Neural progenitor cell (in vitro differentiated cells): ENCODE results near the gene PTPN5. TPM values are rescaled to one million over a fixed set of nuclear protein-coding genes. Genes with fewer than 3 reads are reported as not detected.
"Not testable (repeated sequence)": the region's sequence is repeated elsewhere in the genome, so short reads cannot be mapped to it uniquely, and the experiment has no call there.

Source experiments
- DNase-seq: peaks from one replicate; pipeline ENCODE4 v3.0.0-alpha.2; 2016; ENCODE audit warnings: low spot score
- H2AFZ ChIP-seq: fragments of 200-600 bp; sonication (generic); replicated peaks from 2 replicates; pipeline ENCODE4 v1.6.1; 2016; ENCODE audit warnings: antibody characterized with exemption
- H3F3A ChIP-seq: fragments of 200-600 bp; sonication (generic); 2 replicates; pipeline ENCODE4 v1.6.1; 2016; ENCODE audit warnings: antibody characterized with exemption, low read depth
- H3K27ac ChIP-seq: fragments of 200-600 bp; sonication (generic); 2 replicates; pipeline ENCODE4 v1.5.1; 2016; ENCODE audit warnings: mild to moderate bottlenecking
- H3K27me3 ChIP-seq: fragments of 200-600 bp; sonication (generic); 2 replicates; pipeline ENCODE4 v1.6.1; 2016; ENCODE audit warnings: mild to moderate bottlenecking, moderate library complexity
- H3K36me3 ChIP-seq: fragments of 200-600 bp; sonication (generic); 2 replicates; pipeline ENCODE4 v1.5.1; 2016
- H3K4me1 ChIP-seq: fragments of 200-600 bp; sonication (generic); 2 replicates; pipeline ENCODE4 v1.6.1; 2016; ENCODE audit warnings: mixed run types
- H3K4me2 ChIP-seq: fragments of 200-600 bp; sonication (generic); 2 replicates; pipeline ENCODE4 v1.6.1; 2016
- H3K4me3 ChIP-seq: fragments of 200-600 bp; sonication (generic); 2 replicates; pipeline ENCODE4 v1.5.1; 2016
- H3K79me2 ChIP-seq: fragments of 200-600 bp; sonication (generic); 2 replicates; pipeline ENCODE4 v1.6.1; 2016; ENCODE audit warnings: low read depth
- H3K9ac ChIP-seq: fragments of 200-600 bp; sonication (generic); 2 replicates; pipeline ENCODE4 v1.6.1; 2016
- H3K9me3 ChIP-seq: fragments of 200-600 bp; sonication (generic); 2 replicates; pipeline ENCODE4 v1.5.1; 2016; ENCODE audit warnings: low read depth
- H4K20me1 ChIP-seq: fragments of 200-600 bp; sonication (generic); 2 replicates; pipeline ENCODE4 v1.6.1; 2016; ENCODE audit warnings: low read depth
- H3K27ac Mint-ChIP-seq: 3 replicates; pipeline ENCODE4 v1.8.0; 2021; ENCODE audit warnings: mixed read lengths
- H3K27me3 Mint-ChIP-seq: 2 replicates; pipeline ENCODE4 v1.8.0; 2022; ENCODE audit warnings: low read depth, mild to moderate bottlenecking, inconsistent platforms, moderate library complexity, mixed read lengths; ENCODE audit not compliant: insufficient read depth
- H3K36me3 Mint-ChIP-seq: 3 replicates; pipeline ENCODE4 v1.8.0; 2021; ENCODE audit warnings: mixed read lengths
- H3K4me1 Mint-ChIP-seq: 3 replicates; pipeline ENCODE4 v1.8.0; 2021; ENCODE audit warnings: mixed read lengths
- H3K4me3 Mint-ChIP-seq: 3 replicates; pipeline ENCODE4 v1.8.0; 2021; ENCODE audit warnings: mild to moderate bottlenecking, moderate library complexity, mixed read lengths
- H3K9me3 Mint-ChIP-seq: 3 replicates; pipeline ENCODE4 v1.8.0; 2020; ENCODE audit warnings: mixed read lengths
- CTCF ChIP-seq: fragments of 200-600 bp; sonication (generic); IDR thresholded peaks from 2 replicates; pipeline ENCODE4 v1.5.1; 2017; ENCODE audit warnings: antibody characterized with exemption, mild to moderate bottlenecking
- EZH2 ChIP-seq: fragments of 200-600 bp; sonication (generic); IDR thresholded peaks from 2 replicates; pipeline ENCODE4 v1.6.1; 2017; ENCODE audit warnings: antibody characterized with exemption, mild to moderate bottlenecking, moderate library complexity
- EZH2phosphoT487 ChIP-seq: fragments of 200-600 bp; sonication (generic); IDR thresholded peaks from 2 replicates; pipeline ENCODE4 v1.6.1; 2017; ENCODE audit warnings: antibody characterized with exemption
- total RNA-seq: library from RNA; depleted of rRNA; stranded (reverse); fragments of >200 nt; gene quantifications from 2 replicates; pipeline ENCODE4 v1.2.3, GENCODE V29; 2015; ENCODE audit warnings: low replicate concordance

Gene PTPN5
- total RNA-seq, 1 donor from 2014 or later, result 8.5 TPM

GRCh38 chr11:18697576-18697975 lies 94.0 kb downstream of the PTPN5 start:
- H3K4me2 ChIP-seq, result no peak overlapping the region

DNA sequence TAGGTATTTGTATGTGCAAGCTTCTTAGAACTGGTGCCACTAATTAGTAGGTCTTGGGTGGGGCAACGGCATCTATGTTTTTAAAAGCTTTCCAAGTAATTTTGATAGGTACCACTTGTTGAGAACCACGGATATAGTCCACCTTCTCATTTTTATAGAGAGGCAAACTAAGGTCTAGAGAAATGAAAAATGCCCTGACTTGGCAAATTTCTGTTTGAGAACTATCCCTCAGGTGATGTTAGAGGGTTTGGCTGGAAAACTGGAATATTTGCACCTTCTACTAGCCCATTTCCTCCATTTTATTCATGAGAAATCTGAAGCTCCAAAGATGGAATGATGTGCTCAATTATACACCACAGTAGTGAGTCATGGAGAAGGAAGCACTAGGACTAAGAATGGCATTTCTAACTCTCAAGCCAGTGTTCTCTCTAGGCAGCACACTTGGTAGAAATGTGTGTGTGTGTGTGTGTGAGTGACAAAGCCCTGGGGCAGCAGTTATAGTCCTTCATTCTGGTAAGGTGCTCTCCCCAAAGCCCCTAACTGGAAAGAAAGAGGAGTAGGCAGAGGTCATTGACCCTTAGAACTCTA lies 94.9 kb downstream of the PTPN5 start:
- Mint-ChIP-seq H3K9me3 (no peaks in the 10 kb centered on the region), H3K36me3 (no peaks in the 10 kb centered on the region), H3K27me3 (peaks cover 25% of the 10 kb centered on the region), H3K4me1 (peaks cover 14% of the 10 kb centered on the region), H3K27ac (no peak overlapping the region), H3K4me3 (no peak overlapping the region)
- Histone ChIP-seq H3K27me3 (peaks cover 59% of the 10 kb centered on the region), H3K4me2 (no peak overlapping the region), H3K79me2 (no peaks in the 10 kb centered on the region), H3F3A (no peaks in the 10 kb centered on the region), H3K9me3 (no peaks in the 10 kb centered on the region), H3K27ac (no peak overlapping the region), H2AFZ (no peak overlapping the region), H3K36me3 (no peaks in the 10 kb centered on the region), H4K20me1 (peaks cover 8% of the 10 kb centered on the region), H3K4me3 (no peak overlapping the region), H3K9ac (no peak overlapping the region), H3K4me1 (peaks cover 4% of the 10 kb centered on the region)
- no peak for TF ChIP-seq CTCF
- no peak for TF ChIP-seq EZH2
- no peak for TF ChIP-seq EZH2phosphoT487
- DNase-seq, result no peak

More at GRCh38 chr11:18697576-18697975, 94.0 kb downstream of the PTPN5 start:
- no peaks in the 10 kb centered on the region for H3F3A ChIP-seq
- H3K79me2 ChIP-seq, result no peaks in the 10 kb centered on the region
- no peak for DNase-seq
- H4K20me1 ChIP-seq, result peaks cover 8% of the 10 kb centered on the region
- peaks cover 25% of the 10 kb centered on the region for H3K27me3 Mint-ChIP-seq
- peak overlapping the region; percentile 76 for H3K4me3 Mint-ChIP-seq
- H3K36me3 ChIP-seq, result no peaks in the 10 kb centered on the region
- no peak overlapping the region for H3K27ac Mint-ChIP-seq
- H3K9me3 Mint-ChIP-seq, result no peaks in the 10 kb centered on the region
- H3K4me1 ChIP-seq, result peaks cover 4% of the 10 kb centered on the region
- TF ChIP-seq EZH2phosphoT487 (no peak), EZH2 (no peak), CTCF (no peak)
- peaks cover 63% of the 10 kb centered on the region for H3K27me3 ChIP-seq
- H3K4me1 Mint-ChIP-seq, result peaks cover 14% of the 10 kb centered on the region
- H3K9ac ChIP-seq, result no peak overlapping the region
- no peaks in the 10 kb centered on the region for H3K36me3 Mint-ChIP-seq
- no peak overlapping the region for H3K4me3 ChIP-seq
- no peak overlapping the region for H3K27ac ChIP-seq
- no peaks in the 10 kb centered on the region for H3K9me3 ChIP-seq
- no peak overlapping the region for H2AFZ ChIP-seq

- H3K36me3 ChIP-seq, result no peaks in the 10 kb centered on the region
- Mint-ChIP-seq H3K4me3 (no peak overlapping the region), H3K9me3 (no peaks in the 10 kb centered on the region), H3K27me3 (peaks cover 15% of the 10 kb centered on the region), H3K4me1 (peaks cover 2% of the 10 kb centered on the region), H3K27ac (no peak overlapping the region), H3K36me3 (no peaks in the 10 kb centered on the region)
- H3K4me3 ChIP-seq, result no peak overlapping the region
- H3K79me2 ChIP-seq, result no peaks in the 10 kb centered on the region
- no peaks in the 10 kb centered on the region for H3F3A ChIP-seq
- H3K4me1 ChIP-seq, result no peaks in the 10 kb centered on the region
- H3K27ac ChIP-seq, result no peak overlapping the region
- peaks cover 31% of the 10 kb centered on the region for H3K27me3 ChIP-seq
- H3K4me2 ChIP-seq, result no peak overlapping the region
- no peaks in the 10 kb centered on the region for H3K9me3 ChIP-seq
- no peak overlapping the region for H2AFZ ChIP-seq
- no peak for TF ChIP-seq EZH2
- TF ChIP-seq CTCF, result no peak
- TF ChIP-seq EZH2phosphoT487, result no peak
- H3K9ac ChIP-seq, result no peak overlapping the region
- peaks cover 6% of the 10 kb centered on the region for H4K20me1 ChIP-seq
- no peak for DNase-seq
These were observed 98.4 kb downstream of the PTPN5 start for GRCh38 chr11:18692941-18693760.

DNA sequence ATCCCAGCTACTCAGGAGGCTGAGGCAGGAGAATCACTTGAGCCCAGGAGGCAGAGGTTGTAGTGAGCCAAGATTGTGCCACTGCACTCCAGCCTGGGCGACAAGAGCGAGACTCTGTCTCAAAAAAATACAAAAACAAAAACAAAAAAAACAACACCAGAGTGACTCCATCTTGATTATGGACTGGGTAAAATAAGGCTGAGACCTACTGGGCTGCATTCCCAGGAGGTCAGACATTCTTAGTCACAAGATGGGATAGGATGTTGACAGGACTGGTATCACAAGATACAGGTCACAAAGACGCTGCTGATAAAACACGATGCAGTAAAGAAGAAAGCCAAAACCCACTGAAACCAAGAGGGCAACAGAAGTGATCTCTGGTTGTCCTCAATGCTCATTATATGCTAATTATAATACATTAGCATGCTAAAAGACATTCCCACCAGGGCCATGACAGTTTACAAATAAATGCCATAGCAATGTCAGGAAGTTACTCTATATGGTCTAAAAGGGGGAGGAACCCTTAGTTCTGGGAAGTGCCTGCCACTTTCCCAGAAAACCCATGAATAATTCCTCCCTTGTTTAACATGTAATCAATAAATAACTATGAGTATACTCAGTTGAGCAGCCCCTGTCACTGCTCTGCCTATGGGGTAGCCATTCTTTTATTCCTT lies 100.0 kb downstream of the PTPN5 start:
- not testable (repeated sequence) for H3F3A ChIP-seq, H3K9me3 Mint-ChIP-seq, H4K20me1 ChIP-seq, H3K4me2 ChIP-seq, H3K4me3 ChIP-seq, H3K27ac ChIP-seq, H3K27me3 Mint-ChIP-seq, H3K9ac ChIP-seq, H3K36me3 Mint-ChIP-seq, H3K4me1 Mint-ChIP-seq, H3K4me1 ChIP-seq, H3K27ac Mint-ChIP-seq, H3K4me3 Mint-ChIP-seq, H3K9me3 ChIP-seq, H3K36me3 ChIP-seq, DNase-seq, H2AFZ ChIP-seq, H3K79me2 ChIP-seq
- peaks cover 16% of the 10 kb centered on the region for H3K27me3 ChIP-seq
